ENCODE data around the gene PLCD1.
A peak's percentile ranks its signal among the peaks of the same experiment; 100 is the strongest.
"Not testable (repeated sequence)": the region's sequence is repeated elsewhere in the genome, so short reads cannot be mapped to it uniquely, and the experiment has no call there.

PLCD1 gene

DNA sequence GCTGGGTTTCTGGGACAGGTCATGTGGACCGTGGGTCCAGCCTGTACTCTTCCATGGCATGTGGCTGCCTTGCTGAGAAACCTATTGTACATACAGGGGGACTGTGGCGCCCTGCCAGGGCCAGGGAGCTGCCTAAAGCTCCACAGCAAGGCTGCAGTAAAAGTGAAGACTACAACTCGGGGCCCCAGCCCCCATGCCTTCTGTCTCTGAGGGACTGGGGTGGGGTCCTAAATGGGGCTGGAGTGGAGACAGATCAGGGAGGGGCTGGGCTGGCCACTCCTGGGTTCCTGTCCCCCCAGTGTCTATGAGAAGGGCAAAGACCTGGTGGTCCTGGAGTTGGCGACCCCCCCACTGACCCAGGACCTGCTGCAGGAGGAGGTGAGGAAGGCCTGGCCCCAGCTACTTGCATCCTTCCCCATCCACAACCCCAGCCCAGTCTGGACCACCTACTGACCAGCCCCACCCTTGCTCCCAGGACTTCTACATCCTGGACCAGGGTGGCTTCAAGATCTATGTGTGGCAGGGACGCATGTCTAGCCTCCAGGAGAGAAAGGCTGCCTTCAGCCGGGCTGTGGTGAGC lies 31.6 kb downstream of the PLCD1 start:
- no peak for DNase-seq

- DNase-seq: no peak
These were observed 32.1 kb downstream of the PLCD1 start for GRCh38 chr3:37997342-37997741.

DNA sequence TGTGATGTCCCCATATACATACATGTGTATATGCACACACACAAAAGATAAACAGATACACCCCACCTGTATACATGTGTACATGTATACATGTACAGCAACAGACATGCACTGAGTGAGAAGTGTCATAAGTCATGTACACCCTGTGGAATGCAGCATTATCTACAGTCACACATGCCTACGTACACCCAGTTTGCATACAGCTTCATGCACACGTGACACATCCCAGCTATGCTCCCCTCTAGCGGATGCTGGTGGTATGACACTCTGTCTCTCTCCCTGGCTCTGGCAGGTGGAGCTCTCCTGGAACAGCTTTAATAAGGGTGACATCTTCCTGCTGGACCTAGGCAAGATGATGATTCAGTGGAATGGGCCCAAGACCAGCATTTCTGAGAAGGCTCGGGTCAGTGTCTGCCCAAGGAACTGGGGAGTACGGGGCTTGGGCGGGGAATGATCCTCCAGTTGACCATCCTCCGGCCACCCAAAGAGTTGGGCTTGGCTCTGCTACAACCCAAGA lies 32.6 kb downstream of the PLCD1 start:
- DNase-seq: peak; percentile 67 to 89

- no peak for DNase-seq
These were observed 33.5 kb downstream of the PLCD1 start for GRCh38 chr3:37995652-37996641.

DNA sequence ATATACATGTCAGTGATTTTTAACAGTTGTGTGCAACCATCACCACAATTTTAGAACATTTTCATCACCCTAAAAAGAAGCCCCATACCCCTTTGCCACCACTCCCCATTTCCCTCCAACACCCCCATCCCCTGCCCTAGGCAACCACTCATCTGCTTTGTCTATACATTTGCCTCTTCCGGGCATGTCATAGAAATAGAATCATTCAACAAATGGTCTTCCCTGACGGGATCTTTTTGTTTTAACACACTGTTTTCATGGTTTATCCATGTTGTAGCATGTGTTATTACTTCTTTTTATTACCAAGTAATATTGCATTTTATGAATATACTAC lies 34.8 kb downstream of the PLCD1 start:
- no peak for DNase-seq

DNA sequence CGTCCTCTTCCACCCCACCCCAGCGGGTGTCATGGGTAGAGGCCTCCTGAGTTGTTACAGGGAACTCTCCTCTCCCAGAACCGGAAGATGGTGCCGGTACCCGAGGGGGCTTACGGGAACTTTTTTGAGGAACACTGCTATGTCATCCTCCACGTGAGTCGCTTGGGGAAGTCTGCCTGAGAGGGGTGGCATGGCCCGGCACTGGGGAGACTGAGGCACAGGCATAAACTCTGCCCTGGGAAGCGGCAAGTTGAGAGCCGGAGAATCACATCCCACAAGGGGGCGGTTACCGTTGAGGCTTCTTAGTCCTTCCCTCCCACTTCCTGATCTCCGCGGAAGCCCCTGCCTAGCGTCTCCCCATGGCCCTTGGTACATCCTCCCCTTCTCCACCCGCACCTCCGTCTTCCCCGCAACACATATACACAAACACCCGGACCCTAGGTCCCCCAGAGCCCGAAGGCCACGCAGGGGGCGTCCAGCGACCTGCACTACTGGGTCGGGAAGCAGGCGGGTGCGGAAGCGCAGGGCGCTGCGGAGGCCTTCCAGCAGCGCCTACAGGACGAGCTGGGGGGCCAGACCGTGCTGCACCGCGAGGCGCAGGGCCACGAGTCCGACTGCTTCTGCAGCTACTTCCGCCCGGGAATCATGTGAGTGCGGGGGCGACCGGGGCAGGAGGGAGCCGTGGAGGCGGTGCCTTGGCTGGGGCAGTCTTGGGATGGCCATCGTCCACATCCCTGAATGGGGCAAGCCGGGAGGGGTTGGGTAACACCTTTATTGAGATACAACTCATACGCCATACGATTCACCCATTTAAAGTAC lies 35.4 kb downstream of the PLCD1 start:
- DNase-seq: no peak

DNA sequence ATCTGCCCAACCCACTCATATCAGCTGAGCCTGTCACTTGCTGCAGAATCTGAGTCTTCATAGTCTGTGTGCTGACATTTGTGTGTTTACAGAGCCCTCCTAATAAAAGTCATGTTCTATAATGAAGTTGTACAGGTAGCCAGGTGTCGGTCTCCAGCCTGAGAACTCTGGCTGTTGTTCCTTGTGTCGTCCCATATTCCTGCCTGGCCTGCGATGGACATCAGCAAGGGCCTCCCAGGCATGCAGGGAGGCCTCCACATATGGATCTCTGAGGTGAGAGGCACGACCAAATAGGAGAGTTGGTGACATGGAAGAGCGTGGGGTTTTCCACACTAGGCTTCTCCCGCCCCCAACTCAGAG lies 36.0 kb downstream of the PLCD1 start:
- no peak for DNase-seq

DNA sequence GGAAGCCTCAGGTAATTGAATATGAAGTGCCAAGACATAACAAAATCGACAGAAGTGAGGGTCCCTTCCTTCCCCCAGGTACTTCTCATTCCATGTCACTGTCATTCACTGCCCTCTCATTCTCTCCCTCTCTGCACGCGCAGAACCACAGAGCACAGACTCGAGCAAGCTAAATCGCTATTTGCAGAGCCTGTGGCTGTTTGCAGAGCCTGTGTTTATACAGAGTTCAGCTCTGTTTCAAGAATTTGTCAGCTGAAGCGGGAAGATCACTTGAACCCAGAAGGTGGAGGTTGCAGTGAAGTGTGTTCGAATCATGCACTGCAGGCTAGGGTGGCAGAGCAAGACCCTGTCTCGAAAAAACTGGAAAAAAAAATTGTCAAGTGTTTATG lies 36.4 kb downstream of the PLCD1 start:
- DNase-seq: no peak

DNA sequence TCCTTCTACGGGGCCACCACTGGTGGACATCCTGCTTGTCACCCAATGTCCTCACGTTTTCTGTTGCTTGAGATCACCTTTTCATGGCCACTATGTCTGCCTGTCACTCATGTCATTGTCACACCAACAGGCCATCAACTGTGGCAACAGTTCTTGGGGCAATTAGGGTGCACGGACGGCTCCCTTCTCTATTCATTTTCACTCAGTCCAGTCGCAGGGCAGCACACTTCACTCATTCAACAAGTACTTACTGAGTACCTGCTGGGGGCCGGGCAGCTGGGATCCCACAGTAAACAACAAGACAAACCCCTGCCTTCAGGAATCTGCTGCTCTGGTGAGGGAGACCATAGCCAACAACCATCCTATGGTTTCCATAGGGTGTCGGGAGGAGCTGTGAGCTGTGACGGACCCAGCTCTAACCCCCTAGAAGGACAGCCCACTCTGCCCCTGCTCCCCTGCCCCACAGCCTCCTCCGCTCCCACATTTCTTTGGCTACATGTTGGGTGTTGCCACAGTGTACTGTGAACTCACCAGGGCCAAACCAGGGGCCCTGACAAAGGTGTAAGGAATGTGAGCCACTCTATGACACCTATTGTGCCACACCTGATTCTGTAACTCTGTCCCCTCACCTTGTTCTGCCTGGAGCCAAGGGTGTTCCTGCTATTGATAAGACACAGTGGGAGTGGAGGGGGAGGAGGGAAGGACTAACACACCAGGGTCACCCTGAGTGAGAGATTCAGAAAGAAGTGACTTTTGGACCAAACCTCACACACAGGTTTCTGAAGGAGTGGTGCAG lies 37.0 kb downstream of the PLCD1 start:
- no peak for DNase-seq

- DNase-seq: no peak
These were observed 37.6 kb downstream of the PLCD1 start for GRCh38 chr3:37991823-37992222.

DNA sequence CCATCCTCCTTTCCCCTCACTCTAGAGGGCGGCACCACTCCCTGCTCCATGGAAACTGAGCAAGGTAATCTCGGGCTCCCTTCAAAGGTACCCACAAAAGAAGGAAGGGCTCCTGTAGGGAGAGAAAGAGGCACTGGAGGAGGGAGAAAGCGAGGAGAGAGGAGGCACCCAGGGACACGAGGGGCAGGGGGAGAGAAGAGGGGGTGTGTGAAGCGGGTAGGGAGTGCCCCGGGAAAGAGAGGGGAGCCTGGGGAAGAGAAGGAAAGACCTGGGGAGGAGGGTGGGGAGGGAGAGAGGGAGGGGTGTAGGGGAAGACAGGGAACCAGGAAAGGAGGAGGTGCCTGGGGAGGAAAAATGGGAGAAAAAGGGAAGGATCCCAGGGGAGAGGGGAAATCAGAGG lies 38.3 kb downstream of the PLCD1 start:
- no peak for DNase-seq

- no peak for DNase-seq
These were observed 38.9 kb downstream of the PLCD1 start, which contains the start of gene VILL for GRCh38 chr3:37990527-37990926. Gene VILL, plus strand, starts transcription at chr3:37990786. Its CDS starts 2,887 bp downstream, at chr3:37993673.

DNA sequence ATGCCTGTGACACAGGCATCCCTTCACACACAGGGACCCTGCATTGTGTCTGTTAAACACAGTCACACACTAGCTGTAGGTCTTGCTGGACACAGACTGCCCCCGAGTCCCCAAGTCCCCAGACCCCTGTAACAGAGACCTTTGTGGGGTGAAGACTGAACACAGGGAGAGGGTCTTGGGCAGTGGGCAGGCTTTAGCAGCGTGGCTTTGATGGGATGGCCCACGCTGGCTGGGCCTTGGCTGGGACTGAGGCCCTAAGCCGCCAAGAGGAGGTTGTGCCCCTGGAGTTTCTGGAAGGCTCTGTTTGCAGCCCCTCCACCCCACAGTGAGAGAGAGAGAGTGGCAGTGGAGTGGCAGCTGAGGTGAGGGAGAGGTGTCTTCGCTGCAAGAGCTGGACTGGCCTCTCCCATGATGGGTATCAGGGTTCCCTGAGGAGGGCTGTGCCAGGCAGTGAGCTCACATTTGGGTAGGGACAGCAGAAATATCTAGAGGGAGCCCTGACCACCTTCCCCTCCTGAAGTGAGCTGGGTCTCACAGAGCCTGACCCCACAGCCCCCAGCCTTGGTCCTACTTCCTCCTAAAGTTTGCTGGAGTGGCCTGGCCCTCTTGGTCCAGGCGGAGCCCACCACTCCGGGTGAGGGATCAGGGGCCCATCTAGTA lies 39.5 kb downstream of the PLCD1 start:
- DNase-seq: no peak

GRCh38 chr3:37988931-37989525 lies 40.4 kb downstream of the PLCD1 start:
- DNase-seq: no peak

DNA sequence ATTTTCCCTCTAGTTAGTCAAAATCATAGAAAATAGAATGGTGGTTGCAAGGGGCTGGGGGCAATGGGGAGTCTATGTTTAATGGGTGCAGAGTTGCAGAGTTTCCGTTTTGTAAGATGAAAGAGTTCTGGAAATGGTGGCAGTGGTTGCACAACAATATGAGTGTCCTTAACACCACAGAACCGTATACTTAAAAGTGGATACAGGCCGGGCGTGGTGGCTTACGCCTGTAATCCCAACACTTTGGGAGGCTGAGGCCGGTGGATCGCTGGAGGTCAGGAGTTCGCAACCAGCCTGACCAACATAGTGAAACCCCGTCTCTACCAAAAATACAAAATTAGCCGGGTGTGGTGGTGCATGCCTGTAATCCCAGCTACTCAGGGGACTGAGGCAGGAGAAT lies 41.1 kb downstream of the PLCD1 start:
- not testable (repeated sequence) for DNase-seq

DNA sequence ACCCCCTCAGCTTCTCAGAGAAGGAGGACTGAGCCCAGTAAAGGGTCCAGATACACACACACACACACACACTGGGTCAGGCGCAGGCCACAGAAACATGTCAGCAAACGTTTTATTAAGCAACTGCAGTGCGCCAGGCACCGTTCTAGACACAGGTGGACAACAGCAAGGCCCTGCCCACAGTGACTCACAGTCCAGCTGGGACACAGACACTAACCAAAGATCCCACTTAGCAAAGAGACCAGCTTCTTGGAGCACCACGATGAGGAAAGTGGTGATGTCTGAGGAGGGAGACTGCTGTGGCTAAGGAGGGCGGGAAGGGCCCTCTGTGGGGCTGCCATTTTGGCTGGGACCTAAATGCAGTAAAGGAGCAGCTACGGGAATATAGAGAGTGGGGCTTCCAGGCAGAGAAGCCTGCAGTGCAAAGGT lies 41.7 kb downstream of the PLCD1 start:
- no peak for DNase-seq

GRCh38 chr3:37987315-37987697 lies 42.1 kb downstream of the PLCD1 start:
- no peak for DNase-seq

DNA sequence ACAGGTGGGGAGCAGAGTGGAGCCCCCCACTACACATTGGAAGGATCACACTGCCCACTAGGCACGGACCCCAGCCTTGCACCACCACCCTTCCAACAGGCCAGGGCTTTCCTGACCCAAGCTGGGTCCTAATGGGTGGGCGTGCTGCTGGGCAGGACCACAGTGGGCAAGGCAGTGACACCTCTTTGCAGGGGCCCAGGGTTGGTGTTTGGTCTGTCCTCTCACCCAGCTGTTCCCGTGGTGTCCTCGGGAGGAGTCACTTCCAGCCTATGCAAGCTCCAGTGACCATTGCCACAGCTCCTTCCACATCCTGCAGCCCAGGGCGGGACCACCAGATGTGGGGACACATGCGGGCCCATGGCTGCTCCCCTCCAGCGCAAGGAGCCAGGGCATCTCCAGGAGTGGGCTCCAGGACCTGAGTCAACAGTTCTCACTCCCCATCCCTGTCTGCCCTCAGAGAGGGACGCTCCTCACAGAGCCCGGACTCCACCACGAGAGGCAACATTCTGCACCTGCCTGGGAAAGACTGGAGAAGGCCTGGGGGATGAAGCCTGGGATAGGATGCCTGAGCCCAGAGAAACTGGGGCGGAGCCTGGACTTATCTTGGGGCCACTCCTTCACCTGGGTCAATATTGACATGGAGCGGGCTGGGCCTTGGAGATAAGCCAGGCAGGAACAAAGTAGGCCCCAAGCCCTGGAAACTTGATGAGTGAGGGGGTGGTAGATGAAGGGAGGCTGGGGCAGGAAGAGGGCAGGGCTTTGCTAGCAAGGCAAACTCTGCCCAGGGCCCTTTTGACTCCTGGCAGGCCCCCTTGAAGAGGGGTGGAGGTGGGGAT lies 42.7 kb downstream of the PLCD1 start:
- peak in 1 of 2 experiments; percentile 39 for DNase-seq

DNA sequence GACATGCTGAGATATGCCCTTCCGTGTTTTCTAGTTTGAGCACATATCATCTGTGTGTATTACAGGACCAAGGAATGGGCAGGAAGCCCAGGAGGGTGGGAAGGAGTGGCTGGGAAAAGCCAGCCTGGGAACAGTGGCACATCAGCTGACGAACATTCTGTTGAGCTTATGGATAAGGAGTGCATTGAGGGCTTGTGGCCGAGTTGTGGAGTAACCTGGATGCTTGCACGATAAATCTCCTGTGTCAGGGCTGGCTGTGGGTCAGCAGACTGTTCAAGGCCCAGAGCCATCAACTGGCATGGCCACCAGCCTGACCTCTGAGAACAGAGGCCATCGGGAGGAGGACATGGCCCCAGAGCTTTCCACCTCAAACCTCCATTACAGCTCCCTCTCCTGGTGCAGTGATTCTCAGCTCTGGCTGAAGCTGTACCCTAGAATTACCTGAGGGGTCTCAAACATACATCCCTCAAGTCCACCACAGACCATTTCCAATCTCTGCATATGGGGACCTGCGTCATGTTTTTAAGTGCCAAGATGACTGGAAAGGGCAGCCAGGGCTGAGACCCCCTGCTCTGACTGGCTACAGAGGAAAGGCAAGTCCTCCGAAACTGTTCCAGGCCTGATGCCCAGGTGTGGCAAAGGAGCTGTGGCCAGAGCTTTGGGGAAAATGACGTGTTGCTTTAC lies 43.7 kb downstream of the PLCD1 start:
- DNase-seq: no peak

- no peak for DNase-seq
These were observed 44.8 kb downstream of the PLCD1 start for GRCh38 chr3:37984596-37984995.

All from NCI-H526 (cell line).